SK-N-SH (cell line): ENCODE data around the gene CNTLN. TPM values are rescaled to one million over a fixed set of nuclear protein-coding genes. Genes with fewer than 3 reads are reported as not detected.
"Not testable (repeated sequence)": the region's sequence is repeated elsewhere in the genome, so short reads cannot be mapped to it uniquely, and the experiment has no call there.

Experiments used
- CTCF ChIA-PET: fragments of 300-600, 350-600 bp; formaldehyde crosslinking; extraction: SDS; loops from one replicate; lab custom pipeline; 2021; lab: Yijun Ruan, JAX
- POLR2A ChIA-PET: fragments of 350-600 bp; sonication (Branson Sonifier 250); formaldehyde crosslinking; extraction: SDS; loops from one replicate; lab custom pipeline; 2020; ENCODE audit warnings: antibody characterized with exemption, inconsistent platforms; lab: Yijun Ruan, JAX
- DNase-seq: peaks from one replicate; pipeline ENCODE4 v3.0.0; 2012
- H2AFZ ChIP-seq: fragments of 200-600 bp; sonication (generic); 2 replicates; pipeline ENCODE4 v1.8.1; 2016; ENCODE audit warnings: antibody characterized with exemption, mild to moderate bottlenecking, low read depth
- H3F3A ChIP-seq: fragments of 200-600 bp; sonication (generic); replicated peaks from 2 replicates; pipeline ENCODE3; 2016; ENCODE audit warnings: antibody characterized with exemption, mild to moderate bottlenecking; ENCODE audit not compliant: insufficient read depth
- H3K27ac ChIP-seq, 2 experiments: fragments of 200-500 bp in 1 of 2; fragments of 200-600 bp in 1 of 2; sonication (Bioruptor generic) in 1 of 2; sonication (generic), shearing (Covaris generic) in 1 of 2; 2 replicates each; pipeline versions ENCODE4 v1.5.1 to v1.6.1; 2014 to 2016; ENCODE audit warnings: low read depth in 2 of 2, inconsistent platforms in 1 of 2, low read length in 1 of 2, mild to moderate bottlenecking in 1 of 2, mixed read lengths in 1 of 2
- H3K27me3 ChIP-seq: fragments of 200-600 bp; sonication (generic), shearing (Covaris generic); 2 replicates; pipeline ENCODE4 v1.6.1; 2016; ENCODE audit warnings: mixed run types; ENCODE audit not compliant: insufficient read depth
- H3K36me3 ChIP-seq, 2 experiments: fragments of 200-500 bp in 1 of 2; fragments of 200-600 bp in 1 of 2; sonication (Bioruptor generic) in 1 of 2; sonication (generic) in 1 of 2; replicated peaks in 1 of 2; 2 replicates each; pipeline versions ENCODE3 to v1.5.1; 2014 to 2016; ENCODE audit warnings: low read length in 1 of 2, mild to moderate bottlenecking in 1 of 2; ENCODE audit not compliant: insufficient read depth in 2 of 2, control insufficient read depth in 1 of 2
- H3K4me1 ChIP-seq, 2 experiments: fragments of 200-500 bp in 1 of 2; fragments of 200-600 bp in 1 of 2; sonication (Bioruptor generic) in 1 of 2; sonication (generic), shearing (Covaris generic) in 1 of 2; 2 replicates each; pipeline versions ENCODE4 v1.5.1 to v1.6.1; 2014 to 2016; ENCODE audit warnings: low read depth in 1 of 2, low read length in 1 of 2, mixed run types in 1 of 2; ENCODE audit not compliant: insufficient read depth in 2 of 2, control insufficient read depth in 1 of 2
- H3K4me2 ChIP-seq: fragments of 200-600 bp; sonication (generic), shearing (Covaris generic); 2 replicates; pipeline ENCODE4 v1.6.1; 2017; ENCODE audit warnings: mixed run types
- H3K4me3 ChIP-seq, 2 experiments: fragments of 200-500 bp in 1 of 2; fragments of 200-600 bp in 1 of 2; sonication (Bioruptor generic) in 1 of 2; sonication (generic), shearing (Covaris generic) in 1 of 2; 2 replicates each; pipeline versions ENCODE4 v1.5.1 to v1.8.1; 2014 to 2016; ENCODE audit warnings: low read depth in 2 of 2, inconsistent platforms in 1 of 2, low read length in 1 of 2, mild to moderate bottlenecking in 1 of 2, mixed read lengths in 1 of 2, moderate library complexity in 1 of 2
- H3K79me2 ChIP-seq: fragments of 200-600 bp; sonication (generic); 2 replicates; pipeline ENCODE4 v1.8.1; 2017; ENCODE audit warnings: mild to moderate bottlenecking; ENCODE audit not compliant: insufficient read depth
- H3K9ac ChIP-seq: fragments of 200-600 bp; sonication (generic); 2 replicates; pipeline ENCODE4 v1.6.1; 2017; ENCODE audit warnings: mixed run types
- H3K9me2 ChIP-seq: fragments of 200-600 bp; sonication (generic); 2 replicates; pipeline ENCODE4 v1.6.1; 2017; ENCODE audit warnings: mixed run types
- H3K9me3 ChIP-seq: fragments of 200-600 bp; sonication (generic); 2 replicates; pipeline ENCODE4 v1.6.1; 2017; ENCODE audit warnings: mixed run types, mild to moderate bottlenecking, moderate library complexity
- H4K20me1 ChIP-seq: fragments of 200-600 bp; sonication (generic); 2 replicates; pipeline ENCODE4 v1.6.1; 2017; ENCODE audit warnings: mild to moderate bottlenecking, mixed run types; ENCODE audit not compliant: insufficient read depth
- CHD2 ChIP-seq: fragments of 150-350 bp; IDR thresholded peaks from 2 replicates; pipeline ENCODE4 v1.6.1; 2018; ENCODE audit warnings: low read length; ENCODE audit not compliant: partially characterized antibody
- CTCF ChIP-seq: fragments of 200-600 bp; sonication (generic); IDR thresholded peaks from 2 replicates; pipeline ENCODE4 v1.6.1; 2017; ENCODE audit warnings: antibody characterized with exemption, mild to moderate bottlenecking, moderate library complexity
- ELF1 ChIP-seq: IDR thresholded peaks from 2 replicates; pipeline ENCODE4 v1.4.0; 2012
- EP300 ChIP-seq, 2 experiments: IDR thresholded peaks; 2 replicates each; pipeline versions ENCODE4 v1.4.0 to v1.6.1; 2012; ENCODE audit warnings: borderline replicate concordance in 1 of 2, low read depth in 1 of 2, low read length in 1 of 2
- FOSL2 ChIP-seq: IDR thresholded peaks from 2 replicates; pipeline ENCODE4 v1.4.0; 2012; ENCODE audit warnings: low read depth, mild to moderate bottlenecking, moderate library complexity, borderline replicate concordance
- FOXJ3 ChIP-seq: sonication (generic); formaldehyde crosslinking; IDR thresholded peaks from 2 replicates; pipeline ENCODE4 v1.5.1; 2020; ENCODE audit warnings: mild to moderate bottlenecking, missing genetic modification reagents
- NFIC ChIP-seq: IDR thresholded peaks from 2 replicates; pipeline ENCODE4 v1.4.0; 2012; ENCODE audit warnings: borderline replicate concordance
- NRF1 ChIP-seq: IDR thresholded peaks from 2 replicates; pipeline ENCODE4 v1.6.1; 2012; ENCODE audit warnings: low read depth, mild to moderate bottlenecking, low read length
- RAD21 ChIP-seq: IDR thresholded peaks from 2 replicates; pipeline ENCODE4 v1.6.1; 2012; ENCODE audit warnings: mild to moderate bottlenecking, low read length
- SIN3A ChIP-seq: IDR thresholded peaks from 2 replicates; pipeline ENCODE4 v1.6.1; 2012; ENCODE audit warnings: low read depth, mild to moderate bottlenecking, low read length, moderate library complexity, borderline replicate concordance
- USF1 ChIP-seq: IDR thresholded peaks from 2 replicates; pipeline ENCODE4 v1.4.0; 2012; ENCODE audit warnings: low read depth, borderline replicate concordance
- WGBS: methylation state at CpG from one replicate; pipeline ENCODE4 v1.1.6; 2017; ENCODE audit warnings: low lambda C conversion rate; 5-methylcytosine and 5-hydroxymethylcytosine counted together
- polyA plus RNA-seq, 3 experiments: library from polyadenylated mRNA; depleted of rRNA; stranded (reverse); fragments of >200 nt; gene quantifications; 2 replicates each; pipeline ENCODE4 v1.2.3, GENCODE V29; 2012

The CNTLN gene
- polyA plus RNA-seq, 1 of the 3 experiments (the other 2 are of a cell fraction), result 2.5 TPM

GRCh38 chr9:17268531-17269188 lies 133.8 kb downstream of the CNTLN start:
- H3K4me1 ChIP-seq, CTCF ChIA-PET, H3F3A ChIP-seq, H2AFZ ChIP-seq, H3K9me3 ChIP-seq, DNase-seq, H3K36me3 ChIP-seq, H3K9me2 ChIP-seq, H3K9ac ChIP-seq, H3K27ac ChIP-seq, POLR2A ChIA-PET, H3K79me2 ChIP-seq, H3K4me3 ChIP-seq, H3K4me2 ChIP-seq, H3K27me3 ChIP-seq, H4K20me1 ChIP-seq: not testable (repeated sequence)
- WGBS, result 92% methylated on average over 18 of the region's 19 CpGs

- no peaks in the 10 kb centered on the region for H3K27me3 ChIP-seq
- H3K4me1 ChIP-seq, result no peaks in the 10 kb centered on the region; a peak in 1 of 4 replicates
- no peak for DNase-seq
- POLR2A ChIA-PET, result no interaction called here
- H3K79me2 ChIP-seq, result no peaks in the 10 kb centered on the region; the same call in 1 of the 2 replicates
- H3K4me3 ChIP-seq, result no peak overlapping the region
- no peak overlapping the region for H3K4me2 ChIP-seq
- H4K20me1 ChIP-seq, result no peaks in the 10 kb centered on the region
- TF ChIP-seq EP300 (IDR thresholded peaks at IDR 0.05; ENCODE audit: borderline replicate concordance in 1 of 2, low read depth in 1 of 2, low read length in 1 of 2) (no peak), USF1 (no peak), CTCF (no peak), NRF1 (no peak), NFIC (no peak), CHD2 (no peak), SIN3A (no peak), FOXJ3 (CRISPR knock-in tag) (no peak), RAD21 (no peak), FOSL2 (no peak), ELF1 (no peak)
- CTCF ChIA-PET, result interaction anchor here (0.7 kb wide), 1 partner anchor 982 kb away, joined by 4 read pairs; no protein-coding TSS in a partner anchor
- H3K36me3 ChIP-seq, result no peaks in the 10 kb centered on the region
- no peaks in the 10 kb centered on the region for H3K9me3 ChIP-seq
- H3F3A ChIP-seq, result no peaks in the 10 kb centered on the region
- H3K27ac ChIP-seq, result no peak overlapping the region
- no peak overlapping the region for H3K9ac ChIP-seq
- H2AFZ ChIP-seq, result no peak overlapping the region
- H3K9me2 ChIP-seq, result no peaks in the 10 kb centered on the region
These were observed 135.0 kb downstream of the CNTLN start for GRCh38 chr9:17269799-17270198.
